AML-193 (cell line): ENCODE data around the gene DUS1L.

Source experiments
- DNase-seq, 2 experiments: peaks; one replicate each; lab custom pipeline; 2025; lab: John Stamatoyannopoulos, UW

DUS1L gene

DNA sequence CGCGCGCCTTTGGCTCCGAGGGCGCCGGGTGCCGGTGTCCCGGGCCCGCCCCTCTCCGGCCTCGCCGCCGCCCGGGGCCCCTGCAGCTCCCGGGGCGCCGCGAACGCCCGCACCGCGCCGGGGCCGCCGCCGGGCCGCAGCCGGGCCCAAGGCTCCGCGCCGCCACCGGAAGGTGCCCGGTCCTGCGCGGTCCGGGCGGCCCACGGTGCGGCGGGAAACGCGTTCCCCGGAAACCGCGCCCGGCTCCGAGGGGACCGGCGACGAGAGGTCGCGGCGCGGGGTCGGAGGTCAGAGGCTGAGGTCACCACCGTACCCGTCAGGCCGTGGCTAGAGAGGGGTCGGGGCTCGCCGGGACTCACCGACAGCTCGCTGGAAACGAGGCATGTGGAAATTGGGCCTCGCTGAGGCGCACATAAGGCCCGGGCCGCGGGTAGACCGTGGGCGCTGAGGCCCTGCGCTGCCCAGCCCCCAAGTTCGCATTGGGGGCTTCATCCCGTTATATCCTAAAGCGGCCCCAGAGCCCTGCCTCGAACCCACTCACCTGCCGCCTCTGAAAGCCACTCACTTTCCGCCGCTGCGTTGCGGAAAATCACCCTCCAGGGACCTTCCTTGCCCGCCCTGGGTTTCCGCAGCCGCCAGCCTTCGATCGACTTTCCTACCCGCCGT, at the start of gene DUS1L:
DUS1L (minus strand) TSS at position 167 of the 666 bp plus-strand sequence. CDS start 745 bp downstream, outside the sequence.
- DNase-seq = peak; percentile 51 to 59

DNA sequence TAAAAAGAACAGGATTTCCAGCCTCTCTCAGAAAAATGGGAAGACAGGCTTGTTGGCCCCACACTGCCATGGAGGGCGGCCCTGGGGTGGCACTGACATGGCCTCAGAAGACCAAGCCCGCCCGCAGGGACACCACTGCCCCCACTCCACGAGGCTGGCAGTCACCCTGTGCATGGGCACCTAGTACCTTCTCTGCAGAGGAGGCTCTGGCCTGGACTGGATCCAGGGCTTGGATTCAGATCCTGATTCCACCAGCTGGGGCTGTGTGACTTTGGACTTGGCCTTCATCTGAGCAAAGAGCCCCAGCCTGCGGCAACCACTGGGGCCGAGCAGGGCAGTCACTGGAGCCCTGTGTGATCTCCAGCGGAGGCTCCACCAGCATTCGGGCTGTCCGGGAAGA, 49.3 kb upstream of the DUS1L start:
- DNase-seq = no peak

DNA sequence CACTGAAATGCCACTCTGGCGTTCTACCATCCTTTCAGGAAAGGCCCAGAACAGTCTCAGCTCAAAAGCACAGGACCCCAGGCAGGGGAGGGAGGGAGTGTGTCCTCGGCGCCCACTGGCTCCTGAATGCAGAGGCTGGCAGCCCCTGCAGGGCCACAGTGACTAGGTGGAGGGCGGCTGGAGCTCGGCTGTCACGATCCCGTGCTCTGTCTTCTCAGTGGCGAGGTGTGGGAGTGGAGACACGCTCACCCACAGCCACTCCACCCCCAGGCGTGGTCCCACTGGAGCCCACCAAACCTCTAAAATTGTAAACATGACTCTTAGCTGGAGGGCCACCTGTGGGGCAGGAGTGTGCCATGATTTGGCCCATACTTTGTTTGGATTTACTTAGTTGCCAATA, 48.8 kb upstream of the DUS1L start:
- DNase-seq = no peak

DNA sequence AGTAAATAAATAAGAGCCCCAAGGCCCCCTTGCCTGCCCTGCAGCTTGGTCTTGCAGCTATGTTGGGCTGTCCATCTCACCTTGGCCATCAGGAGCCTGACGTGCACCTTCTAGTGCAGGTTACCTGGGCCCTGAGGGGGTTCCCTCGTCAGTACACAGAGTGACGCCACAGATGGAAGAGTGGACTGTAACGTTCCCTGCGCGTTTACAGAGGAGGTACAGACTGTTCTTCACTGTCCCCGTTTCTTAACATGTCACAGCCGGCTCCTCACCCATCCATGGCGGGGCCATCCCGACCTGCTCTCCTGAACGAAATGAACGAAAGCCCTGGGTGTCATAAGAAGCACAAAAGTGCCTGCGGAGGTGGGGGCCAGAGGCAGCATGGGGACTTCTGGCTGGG, 48.3 kb upstream of the DUS1L start:
- no peak for DNase-seq

DNA sequence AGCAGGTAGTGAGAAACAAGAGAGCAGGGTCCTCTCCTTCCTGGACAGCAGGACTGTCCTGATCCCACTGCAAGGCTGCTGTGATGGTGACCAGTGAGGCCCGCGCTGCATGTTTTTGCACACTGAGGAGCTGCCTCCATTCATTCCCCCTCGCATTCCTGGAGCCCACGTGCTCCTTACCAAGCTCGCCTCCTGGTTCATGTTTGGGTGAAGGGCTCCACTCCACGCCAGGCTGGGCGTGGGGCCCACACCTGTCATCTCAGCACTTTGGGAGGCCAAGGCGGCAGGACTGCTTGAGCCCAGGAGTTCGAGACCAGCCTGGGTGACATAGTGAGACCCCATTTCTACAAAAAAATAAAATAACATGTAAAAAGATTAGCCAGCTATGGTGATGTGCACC, 47.8 kb upstream of the DUS1L start:
- no peak for DNase-seq

DNA sequence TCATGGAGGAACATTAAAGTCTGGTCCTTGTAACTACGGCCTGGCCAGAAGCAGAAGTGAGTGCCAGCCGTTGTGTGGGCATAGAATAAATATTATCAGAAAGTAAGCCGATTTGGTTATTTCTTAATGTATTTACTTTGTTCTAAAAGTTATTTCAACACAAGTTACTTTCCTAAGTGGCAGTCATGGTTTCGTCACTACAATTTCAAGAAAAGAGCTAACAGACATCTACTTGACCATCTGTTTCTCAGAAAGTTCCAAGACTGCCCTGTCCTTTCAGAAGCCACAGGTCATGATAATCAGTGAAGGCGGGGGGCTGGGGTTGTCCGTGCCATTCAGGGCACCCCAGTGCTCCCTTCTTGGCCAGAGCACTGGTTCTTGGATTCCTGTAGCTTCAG, 47.3 kb upstream of the DUS1L start:
- peak in 1 of 2 experiments; percentile 25 for DNase-seq

DNA sequence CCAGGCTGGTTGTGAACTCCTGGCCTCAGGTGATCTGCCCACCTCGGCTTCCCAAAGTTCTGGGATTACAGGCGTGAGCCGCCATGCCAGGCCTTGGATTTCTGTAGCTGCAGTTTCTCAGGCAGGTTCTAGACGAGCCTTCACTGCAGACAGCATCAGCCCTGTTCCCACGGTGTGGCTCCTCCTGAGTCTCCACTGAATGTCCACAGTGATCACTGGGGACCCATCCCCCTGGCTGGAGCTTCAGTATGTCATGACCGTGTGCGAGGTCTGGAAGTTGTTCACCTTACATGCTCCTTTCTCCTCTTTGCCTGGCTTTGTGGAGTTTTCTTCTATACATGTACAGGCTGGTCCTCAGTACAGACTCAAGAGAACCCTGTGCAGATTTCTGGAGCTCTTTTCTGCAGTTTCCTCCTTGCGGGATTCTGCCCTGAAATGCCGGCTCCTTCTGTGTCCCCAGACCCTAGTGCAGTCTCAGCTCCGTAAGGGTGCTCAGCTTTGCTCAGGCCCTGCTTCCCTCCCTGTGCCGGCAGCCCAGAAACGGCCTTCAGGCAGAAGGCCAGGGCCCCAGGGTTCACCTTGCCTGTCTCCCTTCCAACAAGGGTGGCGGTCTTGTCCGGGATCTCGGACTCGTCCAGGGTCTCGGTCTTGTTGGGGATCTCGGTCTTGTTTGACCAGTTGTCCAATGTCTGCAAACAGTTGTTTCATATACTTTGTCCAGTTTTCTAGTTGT, 46.7 kb upstream of the DUS1L start:
- no peak for DNase-seq

DNA sequence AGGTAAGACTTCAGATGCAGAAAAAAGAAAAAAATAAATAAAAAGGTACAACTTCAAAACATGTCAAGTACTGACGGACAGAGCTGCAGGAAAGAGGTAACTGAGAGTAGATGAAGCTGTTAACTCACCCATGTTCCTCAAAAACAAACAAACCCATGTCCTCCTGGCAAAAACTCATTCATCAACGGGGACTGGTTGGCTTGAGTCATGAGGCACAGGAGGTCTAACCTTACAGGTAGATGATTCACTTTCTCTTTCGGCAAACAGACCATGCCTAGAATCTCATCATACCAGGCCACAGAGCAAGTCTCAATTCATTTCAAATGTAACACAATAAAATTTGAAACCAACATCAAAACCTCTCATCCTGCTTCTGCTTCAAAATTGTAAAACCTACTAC, 44.7 kb upstream of the DUS1L start:
- DNase-seq = no peak

DNA sequence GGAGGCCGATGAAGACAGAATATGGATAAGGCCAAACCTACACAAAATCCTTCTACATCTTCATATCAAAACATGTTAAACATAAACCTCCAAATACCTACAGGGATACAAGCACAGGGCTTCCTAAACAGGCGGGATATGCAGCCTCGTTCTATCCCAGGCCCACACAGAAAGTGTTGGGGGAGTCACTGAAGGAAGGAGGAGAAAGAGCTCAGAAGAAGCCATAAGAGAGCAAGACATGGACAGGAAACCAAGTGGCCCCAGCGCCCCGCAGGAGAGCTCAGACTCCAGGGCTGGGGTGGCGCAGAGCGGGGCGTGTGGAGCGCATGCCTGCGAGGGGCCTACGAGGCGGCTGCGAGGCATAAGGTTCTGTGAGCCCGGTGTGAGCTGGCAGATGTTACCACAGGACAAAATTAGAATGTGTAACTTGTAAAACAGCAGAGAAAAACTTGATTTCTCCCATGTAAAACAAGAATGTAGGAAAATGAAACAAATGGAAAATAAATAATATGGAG, 43.4 kb upstream of the DUS1L start:
- DNase-seq = no peak

DNA sequence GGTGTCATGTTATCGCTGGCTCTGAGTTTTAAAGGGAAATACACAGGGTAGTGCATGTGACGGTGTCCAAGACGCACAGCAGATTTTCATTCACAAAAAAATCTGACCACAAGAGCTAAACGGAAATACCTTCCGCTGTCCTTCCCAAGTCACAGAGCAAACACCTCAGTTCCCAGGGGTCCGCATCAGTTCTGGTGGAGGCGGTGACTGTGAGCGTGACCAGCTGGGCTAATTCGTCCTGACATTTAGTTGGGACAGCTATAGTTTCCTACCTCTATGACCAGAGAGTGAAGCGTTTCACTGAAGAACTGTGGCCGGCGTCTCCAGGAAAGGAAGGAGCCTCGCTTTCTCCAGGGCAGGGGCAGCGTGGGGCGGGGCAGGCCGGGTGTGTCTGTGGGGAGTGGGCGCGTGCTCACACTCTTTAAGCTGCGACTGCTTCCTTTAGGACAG, 42.9 kb upstream of the DUS1L start:
- DNase-seq = no peak

DNA sequence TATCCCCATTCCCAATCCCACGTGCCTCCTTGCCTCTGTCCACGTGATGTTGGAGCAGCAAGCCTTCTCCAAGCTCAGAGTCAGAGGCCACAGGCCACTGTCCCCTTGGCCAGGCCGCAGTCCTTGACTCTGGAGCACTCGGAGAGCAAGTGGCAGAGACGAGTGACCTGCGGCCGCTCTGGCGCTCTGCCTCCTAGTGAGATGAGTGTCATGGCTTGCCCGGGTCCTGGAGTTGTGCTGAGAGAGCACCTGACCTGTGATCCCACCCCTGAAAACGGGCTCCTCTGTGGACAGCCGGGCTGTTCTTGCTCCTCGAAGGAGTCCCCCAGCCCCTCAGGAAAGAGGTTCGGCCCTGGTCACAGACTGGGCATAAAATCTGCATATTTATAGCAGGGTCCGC, 42.4 kb upstream of the DUS1L start:
- no peak for DNase-seq

DNA sequence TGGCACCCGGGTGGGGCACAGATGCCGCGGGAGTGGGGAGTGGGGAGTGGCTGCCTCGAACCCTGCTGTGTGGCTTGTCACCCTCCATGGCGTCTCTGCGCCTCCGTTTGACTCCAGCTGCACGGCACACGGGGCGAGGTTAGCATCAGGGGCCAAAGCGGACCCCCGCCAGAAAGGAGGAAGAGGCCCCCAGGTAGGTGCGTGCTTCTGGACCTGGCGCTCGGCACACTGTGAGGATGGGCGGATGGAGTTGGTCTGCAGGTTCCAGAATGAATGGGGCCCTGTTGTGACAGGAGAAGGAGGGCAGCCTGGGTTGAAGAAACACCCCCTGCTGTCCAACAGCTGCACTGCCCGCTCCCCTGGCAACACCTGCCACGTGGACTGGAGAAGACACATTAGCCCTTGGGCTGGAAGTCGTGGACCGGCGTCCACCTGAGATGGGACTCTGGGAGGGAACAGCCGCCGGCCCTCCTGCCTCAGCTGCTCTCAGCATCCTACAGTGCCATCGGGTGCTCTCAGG, 41.8 kb upstream of the DUS1L start:
- DNase-seq = peak; percentile 24 to 29

DNA sequence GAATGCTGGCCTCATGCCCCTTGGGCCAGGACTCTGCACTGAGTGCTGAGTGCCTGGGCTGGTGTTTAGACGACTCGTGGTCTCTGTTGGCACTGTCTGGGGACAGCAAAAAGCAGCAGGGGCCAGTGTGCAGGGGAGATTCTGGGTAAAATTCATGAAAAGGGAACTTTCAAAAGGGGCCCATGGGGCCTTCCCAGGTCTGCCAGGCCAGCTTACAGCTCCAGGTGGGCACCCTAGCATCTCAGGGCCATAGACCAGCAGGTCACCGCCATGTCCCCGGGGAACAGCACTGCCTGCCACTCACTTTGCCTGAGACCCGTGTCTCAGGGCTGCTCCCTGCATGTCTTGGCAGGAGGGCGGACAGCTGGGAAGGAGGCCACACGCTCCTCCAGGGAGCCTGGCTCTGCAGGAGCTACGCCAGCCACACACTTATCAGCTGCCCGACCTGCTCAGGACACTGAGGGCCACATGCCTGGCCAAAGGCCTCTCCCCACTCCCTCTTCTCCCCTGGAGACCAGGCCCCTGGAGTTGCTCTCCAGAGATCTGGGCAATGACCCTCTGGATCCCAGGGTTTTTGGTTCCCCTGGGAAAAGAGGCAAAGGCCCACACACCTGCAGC, 41.2 kb upstream of the DUS1L start:
- DNase-seq = no peak

DNA sequence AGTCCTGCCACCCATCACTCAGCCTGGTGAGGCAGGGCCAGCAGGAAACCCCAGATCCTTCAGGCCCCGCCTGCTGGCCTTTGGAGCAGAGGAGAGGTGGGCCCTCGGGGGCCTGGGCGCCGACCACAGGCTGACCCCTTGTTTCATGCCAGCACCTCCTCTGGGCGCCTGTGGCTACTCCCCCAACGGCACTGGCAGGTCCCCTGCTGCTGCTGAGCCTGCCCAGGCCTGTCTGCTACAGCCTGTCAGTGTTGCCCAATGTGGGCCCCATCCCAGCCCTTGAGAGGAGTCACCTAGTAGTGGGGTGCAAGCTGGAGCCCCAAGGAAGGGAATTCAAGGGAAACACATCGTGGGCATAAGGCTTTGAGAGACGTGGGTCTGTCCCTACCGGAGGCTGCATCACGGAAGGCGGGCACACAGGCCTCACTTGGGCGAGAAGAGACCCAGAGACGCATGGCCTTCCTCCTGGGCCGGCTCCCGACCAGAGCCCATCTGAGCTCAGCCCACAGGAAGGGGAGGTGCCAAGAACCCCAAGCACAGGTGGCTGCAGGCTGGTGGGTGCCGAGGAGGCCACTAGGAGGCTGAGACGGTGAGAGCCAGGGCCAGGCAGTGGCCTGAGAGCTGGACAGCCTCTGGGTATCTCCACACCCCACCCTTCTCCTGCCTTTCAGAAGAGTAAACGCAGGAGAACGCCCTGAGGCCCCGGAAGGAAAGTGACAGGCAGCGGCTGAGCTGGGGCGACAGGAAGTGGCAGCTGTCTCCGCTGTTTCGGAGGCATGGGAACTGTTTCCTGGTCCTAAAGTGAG, 40.5 kb upstream of the DUS1L start:
- DNase-seq = peak; percentile 92 to 94

DNA sequence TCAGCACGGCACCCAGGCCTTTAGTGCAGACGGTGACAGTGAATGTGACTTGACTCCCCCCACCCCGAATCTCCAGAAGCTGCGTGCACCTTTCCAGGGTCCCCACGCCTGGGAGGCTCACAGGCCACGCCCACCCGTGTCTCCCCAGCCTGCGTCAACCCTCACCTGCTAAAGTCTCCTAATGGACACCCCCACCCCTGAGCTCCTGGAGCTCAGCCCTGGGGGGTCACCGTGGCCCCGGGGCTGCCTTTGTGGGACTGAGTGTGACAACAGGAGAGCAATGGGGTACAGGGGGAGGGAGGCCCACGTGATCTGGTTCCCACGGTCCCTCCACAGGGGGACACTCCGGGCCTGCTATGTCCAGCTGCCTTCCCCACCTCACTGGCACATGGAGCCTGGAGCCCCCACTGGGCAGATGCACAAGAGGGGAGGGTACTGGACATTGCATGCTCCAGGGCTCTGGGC, 39.8 kb upstream of the DUS1L start:
- no peak for DNase-seq

DNA sequence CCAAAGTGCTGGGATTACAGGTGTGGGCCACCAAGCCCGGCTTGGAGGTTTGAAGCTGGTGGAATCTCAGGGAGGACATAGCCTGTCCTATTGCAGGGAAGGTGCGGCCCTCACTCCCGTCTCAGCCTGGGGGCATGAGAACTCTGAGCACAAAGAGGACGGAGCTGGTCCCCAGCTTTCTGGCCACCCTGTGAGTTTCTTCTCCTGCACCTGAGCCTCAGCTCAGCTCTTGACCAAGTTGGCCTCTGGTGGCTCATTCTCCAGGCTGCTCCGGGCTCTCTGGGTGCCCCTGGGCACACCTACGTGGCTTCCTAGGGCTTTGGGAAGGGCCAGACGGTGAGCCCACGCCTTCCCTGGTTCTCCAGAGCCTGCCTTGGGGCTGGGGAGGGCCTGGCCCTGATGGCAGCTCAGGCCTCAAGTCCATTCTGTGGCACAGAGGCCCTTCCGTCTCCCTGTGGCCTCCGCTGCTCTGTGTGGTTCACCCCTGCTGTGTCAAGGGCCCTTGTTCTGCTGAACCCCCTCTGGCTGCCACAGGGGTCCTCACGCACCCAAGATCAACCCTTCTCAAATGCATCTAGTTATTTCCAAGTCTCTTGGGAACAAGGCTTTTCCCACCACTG, 39.3 kb upstream of the DUS1L start:
- no peak for DNase-seq

DNA sequence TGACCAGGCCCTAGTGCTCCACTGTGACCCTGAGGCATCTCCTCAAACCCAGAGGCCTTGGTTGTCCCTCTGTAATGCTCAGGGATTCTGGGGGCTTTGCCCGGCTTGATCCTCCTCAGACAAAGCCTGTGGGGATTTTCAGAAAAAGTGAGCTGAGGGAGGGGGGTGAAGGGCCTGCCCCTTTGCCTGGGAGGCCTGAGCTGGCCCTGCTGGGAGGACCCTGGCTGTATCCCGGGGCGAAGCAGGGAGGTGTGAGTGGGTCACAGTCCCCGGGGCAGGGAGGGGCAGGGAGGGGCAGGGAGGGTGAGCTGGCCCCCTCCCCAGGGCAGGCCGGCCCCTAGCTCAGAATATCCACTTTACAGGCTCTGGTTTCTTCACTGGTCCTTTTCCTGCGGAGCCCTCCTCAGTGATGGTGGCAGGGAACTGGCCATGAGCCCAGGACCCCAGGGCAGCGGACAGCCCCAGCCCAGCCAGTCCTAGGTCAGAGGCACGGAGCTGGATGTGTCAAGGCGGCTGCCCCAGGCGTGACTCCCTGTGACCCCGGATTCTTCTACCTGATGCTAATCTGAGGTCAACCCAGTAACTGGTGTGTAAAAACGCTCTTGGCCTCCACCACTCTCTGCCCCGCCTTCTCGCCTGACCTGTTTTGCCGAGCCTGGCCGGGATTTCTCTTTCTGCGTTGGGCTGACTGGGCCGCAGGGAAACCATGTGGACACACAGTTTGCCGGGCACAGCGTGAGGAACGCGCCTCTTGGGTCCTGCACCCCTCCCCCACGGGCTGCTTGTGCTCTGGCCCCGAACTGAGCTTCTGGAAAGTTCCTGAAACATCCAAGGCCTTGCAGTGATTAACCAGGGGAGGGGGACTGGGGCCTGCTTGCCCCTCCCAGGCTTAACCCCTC, 38.2 kb upstream of the DUS1L start:
- no peak for DNase-seq

DNA sequence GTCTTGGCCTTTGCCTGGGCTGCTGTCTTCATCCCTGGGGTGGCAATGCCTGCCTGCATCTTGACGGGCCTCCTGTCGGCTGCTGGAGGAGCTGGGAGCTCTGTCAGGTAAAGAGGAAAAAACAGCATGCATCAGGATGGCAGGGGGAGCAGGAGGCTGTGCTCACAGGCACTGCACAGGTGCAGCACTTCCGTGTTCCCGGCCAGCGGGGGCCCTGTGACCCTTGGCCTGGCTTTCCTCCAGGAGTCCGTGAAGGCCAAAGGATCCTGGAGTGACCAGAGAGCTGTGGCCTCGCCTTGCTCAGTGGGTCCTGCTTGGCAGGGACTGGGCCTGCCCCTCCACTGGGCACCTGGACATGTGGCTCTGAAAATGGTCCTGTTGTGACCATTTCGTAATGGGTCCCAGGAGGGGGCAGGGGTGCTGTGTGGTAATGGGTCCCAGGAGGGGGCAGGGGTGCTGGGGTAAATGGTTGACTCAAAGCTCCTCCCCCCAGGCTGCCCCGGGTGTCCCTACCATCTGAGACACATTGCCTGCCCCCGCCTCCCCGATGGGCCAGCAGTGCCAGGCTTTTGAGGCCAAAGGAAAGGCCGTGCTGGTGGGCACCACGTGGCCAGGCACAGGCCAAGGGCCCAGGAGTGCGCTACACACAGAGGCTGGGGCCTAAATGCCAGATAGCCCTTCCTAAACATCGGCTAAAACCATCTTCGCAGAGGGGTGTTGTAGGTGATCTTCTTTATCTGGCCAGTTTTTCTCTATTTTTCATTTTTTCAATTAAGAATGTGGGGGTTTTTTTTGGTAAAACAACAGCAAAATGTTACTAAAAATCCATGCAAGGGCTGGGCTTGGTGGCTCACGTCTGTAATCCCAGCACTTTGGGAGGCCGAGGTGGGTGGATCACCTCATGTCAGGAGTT, 36.4 kb upstream of the DUS1L start:
- no peak for DNase-seq

DNA sequence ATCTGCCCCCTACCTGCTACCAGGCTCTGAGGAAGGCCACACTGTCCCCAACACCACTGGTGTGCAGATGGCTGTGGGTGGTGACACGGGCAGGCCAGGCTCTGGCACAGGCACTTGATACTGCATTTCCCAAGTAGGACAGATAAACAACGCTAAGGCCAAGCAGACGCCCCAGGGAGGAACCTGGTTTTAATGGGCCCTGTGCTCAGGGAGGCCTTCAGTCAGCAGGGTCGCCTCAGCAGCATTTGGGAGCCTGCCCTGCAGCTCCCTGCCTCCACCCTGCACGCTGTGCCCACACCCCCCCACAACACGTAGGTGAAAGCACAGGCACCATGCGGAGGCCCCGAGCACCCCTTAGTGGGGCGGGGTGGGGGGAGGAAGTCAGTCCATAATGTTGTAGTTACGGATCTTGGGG, 35.7 kb upstream of the DUS1L start:
- DNase-seq = no peak
